Tibial artery (tissue), 4 donors: ENCODE measurements around the gene TNFRSF19.

Source experiments
- DNase-seq, 2 donors: peaks; one replicate each; pipeline ENCODE4 v3.0.0-alpha.2; 2019
- H3K27ac ChIP-seq, 2 donors: fragments of 200-600 bp; sonication (generic) in 1 of 2; 1 replicate in 1 of 2; 2 replicates in 1 of 2; pipeline ENCODE4 v1.5.1; 2018 to 2019; ENCODE audit warnings: mild to moderate bottlenecking in 1 of 2
- H3K27me3 ChIP-seq, 2 donors: fragments of 200-600 bp; sonication (generic) in 1 of 2; one replicate each; pipeline versions ENCODE4 v1.5.1 to v1.6.0; 2016 to 2019
- H3K36me3 ChIP-seq, 3 donors: fragments of 200-600 bp; sonication (generic) in 2 of 3; one replicate each; pipeline ENCODE4 v1.5.1; 2016 to 2019; ENCODE audit warnings: mild to moderate bottlenecking in 2 of 3
- H3K4me1 ChIP-seq, 4 donors: fragments of 200-600 bp; sonication (generic) in 2 of 4; 1 replicate in 3 of 4; 2 replicates in 1 of 4; pipeline ENCODE4 v1.5.1; 2016 to 2019
- H3K4me3 ChIP-seq, 2 donors: fragments of 200-600 bp; sonication (generic) in 1 of 2; 1 replicate in 1 of 2; 2 replicates in 1 of 2; pipeline ENCODE4 v1.5.1; 2018 to 2019; ENCODE audit warnings: mild to moderate bottlenecking in 2 of 2
- H3K9me3 ChIP-seq, 3 donors: fragments of 200-600 bp; sonication (generic) in 1 of 3; one replicate each; pipeline ENCODE4 v1.5.1; 2016 to 2019
- CTCF ChIP-seq, 2 experiments: fragments of 200-600 bp in 1 of 2; fragments of 450-650 bp in 1 of 2; IDR thresholded peaks; one replicate each; pipeline ENCODE4 v1.5.1; 2017 to 2019; ENCODE audit warnings: antibody characterized with exemption in 2 of 2, mild to moderate bottlenecking in 1 of 2, moderate library complexity in 1 of 2
- intact Hi-C: fragments of 100-400 bp; cut with DNase I; formaldehyde crosslinking; loops from one replicate; pipeline ENCODE4 v1.15.0; 2023; ENCODE audit warnings: low total_unique reads

Gene TNFRSF19

GRCh38 chr13:23705583-23705982 is 135.4 kb downstream of the TNFRSF19 start:
- no peak for TF ChIP-seq CTCF (IDR thresholded peaks at IDR 0.05)
- H3K27me3 ChIP-seq, result no peaks in the 10 kb centered on the region
- no peak overlapping the region for H3K27ac ChIP-seq
- H3K4me1 ChIP-seq, result peaks cover 0 to 5% (median 0%) of the 10 kb centered on the region in 4 donors
- no peak for DNase-seq
- no peaks in the 10 kb centered on the region for H3K36me3 ChIP-seq
- no peaks in the 10 kb centered on the region for H3K9me3 ChIP-seq
- H3K4me3 ChIP-seq, result no peak overlapping the region
- intact Hi-C loops, result no loop called here

DNA sequence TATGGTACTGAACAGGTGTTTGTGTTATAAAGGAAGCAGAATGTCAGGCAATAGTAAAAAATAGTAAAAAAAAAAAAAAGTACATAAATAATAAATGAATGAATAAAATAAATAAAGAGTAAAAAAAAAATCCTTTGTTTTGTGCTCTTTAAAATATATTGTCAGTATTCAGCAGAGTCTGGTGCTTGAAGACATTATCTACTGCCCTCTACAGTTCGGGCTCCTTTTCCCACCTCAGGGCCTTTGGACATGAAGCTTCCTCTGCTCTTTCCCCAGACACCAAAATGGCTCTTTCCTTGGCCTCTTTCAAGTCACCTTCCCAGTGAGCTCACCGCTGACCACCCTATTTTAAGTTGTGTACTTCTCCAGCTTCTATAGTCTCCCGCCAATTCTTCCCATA is 137.5 kb downstream of the TNFRSF19 start:
- Histone ChIP-seq H3K4me1 (no peaks in the 10 kb centered on the region), H3K27ac (no peak overlapping the region), H3K9me3 (peaks cover 0 to 3% (median 2%) of the 10 kb centered on the region in 3 donors), H3K27me3 (no peaks in the 10 kb centered on the region), H3K36me3 (no peaks in the 10 kb centered on the region), H3K4me3 (no peak overlapping the region)
- no peak for TF ChIP-seq CTCF (IDR thresholded peaks at IDR 0.05)
- DNase-seq, result no peak
- intact Hi-C loops, result no loop called here

- intact Hi-C loops, result no loop called here
- Histone ChIP-seq H3K27ac (no peak overlapping the region), H3K4me3 (no peak overlapping the region), H3K36me3 (no peaks in the 10 kb centered on the region), H3K27me3 (no peaks in the 10 kb centered on the region), H3K4me1 (no peaks in the 10 kb centered on the region), H3K9me3 (peaks cover 0 to 3% (median 2%) of the 10 kb centered on the region in 3 donors)
- no peak for TF ChIP-seq CTCF (IDR thresholded peaks at IDR 0.05)
- DNase-seq, result no peak
These were observed 139.3 kb downstream of the TNFRSF19 start for GRCh38 chr13:23709536-23709935.

GRCh38 chr13:23710366-23710765 is 140.2 kb downstream of the TNFRSF19 start:
- intact Hi-C loops, result no loop called here
- Histone ChIP-seq H3K27ac (no peak overlapping the region), H3K36me3 (no peaks in the 10 kb centered on the region), H3K27me3 (no peaks in the 10 kb centered on the region), H3K4me1 (no peaks in the 10 kb centered on the region), H3K4me3 (no peak overlapping the region), H3K9me3 (peaks cover 0 to 3% (median 2%) of the 10 kb centered on the region in 3 donors)
- no peak for TF ChIP-seq CTCF (IDR thresholded peaks at IDR 0.05)
- no peak for DNase-seq

DNA sequence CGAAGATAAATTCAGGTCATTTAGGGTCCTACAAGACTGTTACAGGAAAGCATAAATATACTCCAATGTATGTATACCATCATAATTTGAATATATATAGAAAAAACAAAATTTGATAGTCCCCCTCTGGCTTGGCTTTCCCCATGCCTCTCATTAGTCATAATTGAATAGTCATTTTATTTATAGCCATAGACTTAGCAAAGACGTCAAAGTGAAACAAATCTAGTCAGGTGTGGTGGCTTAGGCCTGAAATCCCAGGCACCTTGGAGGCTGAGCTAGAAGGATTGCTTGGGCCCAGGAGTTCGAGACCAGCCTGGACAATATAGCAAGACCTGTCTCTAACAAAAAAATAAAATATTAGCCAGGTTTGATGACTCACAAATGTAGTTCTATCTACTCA is 141.1 kb downstream of the TNFRSF19 start:
- H3K9me3 ChIP-seq, result peaks cover 0 to 3% (median 2%) of the 10 kb centered on the region in 3 donors
- H3K4me1 ChIP-seq, result no peaks in the 10 kb centered on the region
- TF ChIP-seq CTCF (IDR thresholded peaks at IDR 0.05), result no peak
- no peaks in the 10 kb centered on the region for H3K27me3 ChIP-seq
- DNase-seq, result no peak
- H3K4me3 ChIP-seq, result no peak overlapping the region
- no peaks in the 10 kb centered on the region for H3K36me3 ChIP-seq
- intact Hi-C loops, result no loop called here
- no peak overlapping the region for H3K27ac ChIP-seq

DNA sequence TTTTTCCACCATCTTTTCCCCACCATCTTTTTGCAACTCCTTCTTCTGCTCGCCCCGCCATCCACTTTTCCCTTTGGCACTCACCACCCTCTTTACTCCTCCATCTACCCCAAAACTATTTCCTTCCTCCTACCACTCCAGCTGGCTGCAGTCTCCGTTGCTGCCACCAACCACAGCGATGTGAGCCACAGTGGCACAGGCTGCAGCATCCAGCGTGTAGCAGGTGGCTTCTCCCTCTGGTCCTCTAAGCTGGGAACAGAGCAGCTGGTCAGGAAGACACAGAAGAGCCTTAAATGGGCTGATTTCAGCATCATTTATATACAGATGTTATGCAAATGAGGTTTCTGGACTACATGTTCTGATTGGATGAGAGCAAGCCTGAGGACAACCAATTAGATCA is 144.5 kb downstream of the TNFRSF19 start:
- Histone ChIP-seq H3K9me3 (peaks cover 0 to 3% (median 2%) of the 10 kb centered on the region in 3 donors), H3K27ac (no peak overlapping the region), H3K36me3 (no peaks in the 10 kb centered on the region), H3K27me3 (no peaks in the 10 kb centered on the region), H3K4me3 (no peak overlapping the region), H3K4me1 (no peaks in the 10 kb centered on the region)
- TF ChIP-seq CTCF (IDR thresholded peaks at IDR 0.05), result no peak
- no peak for DNase-seq
- intact Hi-C loops, result no loop called here
